HG03045 (cell line): ENCODE data around the gene OCRL.

Experiments used
- ATAC-seq: cut with Tn5 transposase; IDR thresholded peaks from one replicate; pipeline ENCODE4 v1.9.1; 2021; ENCODE audit warnings: mild to moderate bottlenecking, moderate library complexity; ENCODE audit not compliant: unreplicated experiment

The OCRL gene

GRCh38 chrX:129631849-129632248, 91.8 kb downstream of the OCRL start:
- no peak for ATAC-seq

GRCh38 chrX:129632443-129632842, 92.4 kb downstream of the OCRL start:
- no peak for ATAC-seq

- ATAC-seq = no peak
These were observed 94.5 kb downstream of the OCRL start for GRCh38 chrX:129634541-129634940.

GRCh38 chrX:129636175-129636681, 96.2 kb downstream of the OCRL start:
- no peak for ATAC-seq

- no peak for ATAC-seq
These were observed 97.4 kb downstream of the OCRL start for GRCh38 chrX:129637217-129638109.

- ATAC-seq = no peak
These were observed 98.9 kb downstream of the OCRL start for GRCh38 chrX:129638917-129639316.

- ATAC-seq = no peak
These were observed 100.7 kb downstream of the OCRL start for GRCh38 chrX:129640737-129641136.

- ATAC-seq = no peak
These were observed 101.4 kb downstream of the OCRL start for GRCh38 chrX:129641469-129641868.

- ATAC-seq = no peak
These were observed 101.9 kb downstream of the OCRL start for GRCh38 chrX:129641941-129642340.
